ENCODE data around the gene INTS2.
A peak's percentile ranks its signal among the peaks of the same experiment; 100 is the strongest.
"Not testable (repeated sequence)": the region's sequence is repeated elsewhere in the genome, so short reads cannot be mapped to it uniquely, and the experiment has no call there.

The INTS2 gene

DNA sequence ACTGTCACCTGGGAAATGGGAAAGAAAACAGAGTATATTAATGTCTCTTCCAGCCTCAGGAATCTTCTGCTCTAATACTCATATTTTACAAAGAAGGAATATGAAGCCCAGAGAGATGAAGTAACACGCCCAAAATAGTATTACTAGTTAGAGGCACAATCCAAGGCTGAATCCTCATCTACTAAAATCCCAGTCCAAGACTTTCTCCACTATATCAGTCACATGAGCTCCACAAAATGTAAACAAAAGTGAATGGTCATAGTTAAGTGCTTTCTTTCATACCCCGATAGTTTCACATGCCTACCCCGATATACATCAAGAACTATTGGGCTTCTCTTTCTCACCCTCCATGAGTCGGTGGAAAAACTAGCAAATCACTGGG is 965 bp downstream of the INTS2 start:
- no peaks in the 10 kb centered on the region for H3K9me3 Mint-ChIP-seq
- no peak for DNase-seq
- peaks cover 19% of the 10 kb centered on the region for H3K4me1 Mint-ChIP-seq (ENCODE audit: low read depth)

DNA sequence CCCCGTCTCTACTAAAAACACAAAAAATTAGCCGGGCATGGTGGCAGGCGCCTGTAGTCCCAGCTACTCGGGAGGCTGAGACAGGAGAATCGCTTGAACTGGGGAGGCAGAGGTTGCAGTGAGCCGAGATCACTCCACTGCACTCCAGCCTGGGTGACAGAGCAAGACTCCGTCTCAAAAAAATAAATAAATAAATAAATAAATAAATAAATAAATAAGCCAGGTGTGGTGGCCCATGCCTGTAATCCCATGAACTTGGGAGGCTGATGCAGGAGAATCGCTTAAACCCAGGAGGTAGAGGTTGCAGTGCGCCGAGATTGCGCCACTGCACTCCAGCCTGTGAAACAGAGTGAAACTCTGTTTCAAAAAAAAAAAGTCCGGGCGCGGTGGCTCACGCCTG is 12.6 kb downstream of the INTS2 start:
- not testable (repeated sequence) for H3K9me3 Mint-ChIP-seq; H3K4me1 Mint-ChIP-seq (ENCODE audit: low read depth); H3K27me3 Mint-ChIP-seq; H3K27ac Mint-ChIP-seq; H3K4me3 Mint-ChIP-seq; DNase-seq
- peaks cover 69% of the 10 kb centered on the region for H3K36me3 Mint-ChIP-seq (ENCODE audit: low read depth)

More for the DNA sequence above, 965 bp downstream of the INTS2 start:
- H3K36me3 Mint-ChIP-seq (ENCODE audit: low read depth) = peaks cover 48% of the 10 kb centered on the region
- peak overlapping the region; percentile 94 for H3K27ac Mint-ChIP-seq
- peak overlapping the region; percentile 87 for H3K4me3 Mint-ChIP-seq
- peaks cover 3% of the 10 kb centered on the region for H3K27me3 Mint-ChIP-seq

GRCh38 chr17:61908292-61909037 is 19.3 kb downstream of the INTS2 start:
- DNase-seq = no peak
- H3K4me3 Mint-ChIP-seq = no peak overlapping the region
- no peak overlapping the region for H3K27ac Mint-ChIP-seq
- no peaks in the 10 kb centered on the region for H3K9me3 Mint-ChIP-seq
- H3K4me1 Mint-ChIP-seq (ENCODE audit: low read depth) = peaks cover 5% of the 10 kb centered on the region
- H3K36me3 Mint-ChIP-seq (ENCODE audit: low read depth) = peaks cover 72% of the 10 kb centered on the region
- no peaks in the 10 kb centered on the region for H3K27me3 Mint-ChIP-seq

DNA sequence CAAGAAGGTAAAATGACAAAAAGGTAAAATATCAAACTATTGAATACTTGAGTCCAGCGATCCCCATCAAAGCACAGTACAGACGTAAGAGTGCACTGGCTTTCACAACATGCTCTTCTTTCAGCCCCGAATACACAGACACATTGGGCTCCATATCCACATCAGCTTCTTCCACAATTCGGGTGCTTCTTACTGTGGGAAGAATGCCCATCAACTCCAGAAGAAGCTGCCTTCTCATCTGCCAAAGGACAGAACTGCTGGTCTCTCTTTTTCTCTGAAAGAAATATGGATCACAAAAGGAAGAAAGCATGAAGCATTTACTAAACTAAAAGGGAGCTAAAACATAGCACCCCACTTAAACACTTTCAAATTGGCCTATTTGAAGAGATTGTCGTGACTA is 20.4 kb downstream of the INTS2 start:
- H3K27ac Mint-ChIP-seq = no peak overlapping the region
- no peak overlapping the region for H3K4me3 Mint-ChIP-seq
- H3K36me3 Mint-ChIP-seq (ENCODE audit: low read depth) = peaks cover 80% of the 10 kb centered on the region
- peaks cover 5% of the 10 kb centered on the region for H3K4me1 Mint-ChIP-seq (ENCODE audit: low read depth)
- H3K27me3 Mint-ChIP-seq = no peaks in the 10 kb centered on the region
- no peak for DNase-seq
- H3K9me3 Mint-ChIP-seq = no peaks in the 10 kb centered on the region

GRCh38 chr17:61904094-61904710 is 23.6 kb downstream of the INTS2 start:
- Mint-ChIP-seq H3K4me1 (ENCODE audit: low read depth) (peaks cover 5% of the 10 kb centered on the region), H3K36me3 (ENCODE audit: low read depth) (peaks cover 83% of the 10 kb centered on the region), H3K27ac (peak overlapping the region; percentile 68)

GRCh38 chr17:61903251-61903650 is 24.5 kb downstream of the INTS2 start:
- Mint-ChIP-seq H3K27ac (no peak overlapping the region), H3K27me3 (no peaks in the 10 kb centered on the region), H3K4me3 (no peak overlapping the region)

More at GRCh38 chr17:61904094-61904710, 23.6 kb downstream of the INTS2 start:
- no peak for DNase-seq
- H3K9me3 Mint-ChIP-seq = no peaks in the 10 kb centered on the region
- no peaks in the 10 kb centered on the region for H3K27me3 Mint-ChIP-seq
- H3K4me3 Mint-ChIP-seq = peak overlapping the region; percentile 49

DNA sequence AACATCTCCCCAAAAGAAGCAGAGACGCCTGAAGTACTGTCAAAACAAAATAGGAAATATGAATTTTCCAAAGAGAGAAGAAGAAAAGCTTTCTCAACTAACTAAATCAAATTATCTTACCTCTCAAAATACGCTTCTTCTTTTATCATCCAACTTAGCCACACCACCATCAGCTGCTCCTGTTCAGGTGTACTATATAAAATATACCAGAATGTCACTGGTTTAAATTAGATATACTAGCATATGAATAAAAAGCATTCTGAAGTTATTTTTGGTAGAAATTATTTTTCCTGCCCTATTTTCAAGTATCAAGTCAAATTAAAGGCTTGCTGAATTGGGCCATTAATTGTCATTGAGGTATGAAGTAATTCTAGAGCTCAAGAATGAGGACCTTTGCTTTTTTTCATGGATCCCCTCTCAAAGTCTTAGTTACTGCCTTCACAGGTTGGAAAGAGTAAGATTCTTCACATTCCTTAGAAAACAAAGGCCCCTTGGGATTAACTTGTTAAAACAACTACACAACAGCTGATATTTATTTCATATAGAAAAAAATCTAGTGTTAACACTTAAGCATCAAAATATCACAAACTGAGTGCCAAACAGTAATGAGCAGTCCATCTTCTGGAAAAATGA is 30.1 kb downstream of the INTS2 start:
- H3K9me3 Mint-ChIP-seq = no peaks in the 10 kb centered on the region
- no peaks in the 10 kb centered on the region for H3K4me1 Mint-ChIP-seq (ENCODE audit: low read depth)
- peaks cover 82% of the 10 kb centered on the region for H3K36me3 Mint-ChIP-seq (ENCODE audit: low read depth)

More at GRCh38 chr17:61903251-61903650, 24.5 kb downstream of the INTS2 start:
- Mint-ChIP-seq H3K36me3 (ENCODE audit: low read depth) (peaks cover 87% of the 10 kb centered on the region), H3K9me3 (no peaks in the 10 kb centered on the region), H3K4me1 (ENCODE audit: low read depth) (peaks cover 5% of the 10 kb centered on the region)
- no peak for DNase-seq

DNA sequence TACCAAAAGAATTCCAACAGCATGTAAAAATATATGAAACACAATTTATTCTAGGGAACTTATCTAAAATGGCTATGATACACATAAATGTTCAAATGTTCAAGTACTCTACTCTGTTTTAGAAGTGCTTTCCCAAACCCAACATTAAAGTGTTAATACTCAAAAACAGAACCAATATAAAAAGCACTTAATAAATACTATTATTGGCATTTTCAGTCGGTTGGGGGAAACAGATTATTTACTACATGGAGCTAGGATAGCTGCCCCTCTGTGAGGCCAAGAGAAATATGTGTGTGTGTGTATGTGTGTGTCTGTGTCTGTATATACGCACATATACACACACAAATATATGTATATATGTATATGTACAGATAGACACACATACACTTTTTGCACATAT is 32.4 kb downstream of the INTS2 start:
- peaks cover 79% of the 10 kb centered on the region for H3K36me3 Mint-ChIP-seq (ENCODE audit: low read depth)
- no peak overlapping the region for H3K27ac Mint-ChIP-seq
- no peaks in the 10 kb centered on the region for H3K27me3 Mint-ChIP-seq
- H3K4me1 Mint-ChIP-seq (ENCODE audit: low read depth) = no peaks in the 10 kb centered on the region
- DNase-seq = no peak
- no peak overlapping the region for H3K4me3 Mint-ChIP-seq
- no peaks in the 10 kb centered on the region for H3K9me3 Mint-ChIP-seq

More for the DNA sequence above, 30.1 kb downstream of the INTS2 start:
- no peaks in the 10 kb centered on the region for H3K27me3 Mint-ChIP-seq
- H3K27ac Mint-ChIP-seq = no peak overlapping the region
- no peak for DNase-seq
- H3K4me3 Mint-ChIP-seq = no peak overlapping the region

DNA sequence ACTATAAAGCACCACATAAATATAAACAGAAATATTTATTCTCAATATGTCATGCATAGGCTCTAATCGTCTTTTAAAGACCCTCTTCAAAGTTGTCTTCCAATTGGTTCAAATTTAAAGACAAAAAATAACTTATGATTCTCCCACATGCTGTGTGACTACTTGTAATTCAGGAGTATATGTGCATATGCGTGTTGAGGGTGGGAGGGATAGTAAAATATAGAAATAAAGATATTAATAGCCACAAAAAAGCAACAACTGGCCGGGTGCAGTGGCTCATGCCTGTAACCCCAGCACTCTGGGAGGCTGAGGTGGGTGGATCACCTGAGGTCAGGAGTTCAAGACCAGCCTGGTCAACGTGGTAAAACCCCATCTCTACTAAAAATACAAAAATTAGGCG is 33.5 kb downstream of the INTS2 start:
- not testable (repeated sequence) for H3K9me3 Mint-ChIP-seq; H3K4me1 Mint-ChIP-seq (ENCODE audit: low read depth); H3K27ac Mint-ChIP-seq; DNase-seq; H3K4me3 Mint-ChIP-seq; H3K27me3 Mint-ChIP-seq
- peaks cover 80% of the 10 kb centered on the region for H3K36me3 Mint-ChIP-seq (ENCODE audit: low read depth)

- not testable (repeated sequence) for DNase-seq; H3K27me3 Mint-ChIP-seq; H3K9me3 Mint-ChIP-seq; H3K4me1 Mint-ChIP-seq (ENCODE audit: low read depth); H3K4me3 Mint-ChIP-seq; H3K27ac Mint-ChIP-seq
- H3K36me3 Mint-ChIP-seq (ENCODE audit: low read depth) = peaks cover 80% of the 10 kb centered on the region
These were observed 40.0 kb downstream of the INTS2 start for GRCh38 chr17:61887733-61888132.

DNA sequence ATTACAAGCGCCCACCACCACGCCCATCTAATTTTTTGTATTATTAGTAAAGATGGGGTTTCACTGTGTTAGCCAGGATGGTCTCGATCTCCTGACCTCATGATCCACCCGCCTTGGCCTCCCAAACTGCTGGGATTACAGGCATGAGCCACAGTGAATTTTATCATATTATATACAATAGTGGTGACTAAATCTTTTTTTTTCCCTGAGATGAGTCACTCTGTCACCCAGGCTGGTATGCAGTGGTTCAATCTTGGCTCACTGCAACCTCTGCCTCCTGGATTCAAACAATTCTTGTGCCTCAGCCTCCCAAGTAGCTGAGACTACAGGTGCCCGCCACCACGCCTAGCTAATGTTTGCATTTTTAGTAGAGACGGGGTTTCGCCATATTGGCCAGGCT is 41.9 kb downstream of the INTS2 start:
- not testable (repeated sequence) for DNase-seq; H3K9me3 Mint-ChIP-seq; H3K27me3 Mint-ChIP-seq; H3K27ac Mint-ChIP-seq; H3K4me1 Mint-ChIP-seq (ENCODE audit: low read depth); H3K4me3 Mint-ChIP-seq
- H3K36me3 Mint-ChIP-seq (ENCODE audit: low read depth) = peaks cover 84% of the 10 kb centered on the region

DNA sequence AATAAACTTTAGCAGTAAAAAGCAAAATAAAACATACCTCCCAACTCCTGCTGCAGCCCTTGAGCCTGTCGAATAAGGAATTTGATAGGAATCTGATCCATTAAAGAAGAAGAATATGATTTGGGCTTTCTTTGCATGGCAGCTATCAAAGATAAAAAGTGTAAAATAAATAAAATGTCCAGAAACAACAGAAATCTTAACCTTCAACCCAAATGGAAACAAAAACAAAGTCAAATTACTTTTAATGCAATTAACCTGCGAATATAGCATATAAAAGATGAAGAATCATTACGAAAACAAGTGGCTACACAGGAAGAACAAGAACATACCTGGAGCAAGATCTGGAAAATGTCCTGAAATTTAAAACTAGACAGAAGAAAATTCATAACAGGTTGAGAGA is 42.9 kb downstream of the INTS2 start:
- peaks cover 82% of the 10 kb centered on the region for H3K36me3 Mint-ChIP-seq (ENCODE audit: low read depth)

GRCh38 chr17:61880589-61881102 is 47.1 kb downstream of the INTS2 start:
- H3K36me3 Mint-ChIP-seq (ENCODE audit: low read depth) = peaks cover 84% of the 10 kb centered on the region

More for the DNA sequence above, 42.9 kb downstream of the INTS2 start:
- Mint-ChIP-seq H3K27ac (no peak overlapping the region), H3K9me3 (no peaks in the 10 kb centered on the region), H3K4me3 (no peak overlapping the region), H3K4me1 (ENCODE audit: low read depth) (no peaks in the 10 kb centered on the region), H3K27me3 (no peaks in the 10 kb centered on the region)
- no peak for DNase-seq

DNA sequence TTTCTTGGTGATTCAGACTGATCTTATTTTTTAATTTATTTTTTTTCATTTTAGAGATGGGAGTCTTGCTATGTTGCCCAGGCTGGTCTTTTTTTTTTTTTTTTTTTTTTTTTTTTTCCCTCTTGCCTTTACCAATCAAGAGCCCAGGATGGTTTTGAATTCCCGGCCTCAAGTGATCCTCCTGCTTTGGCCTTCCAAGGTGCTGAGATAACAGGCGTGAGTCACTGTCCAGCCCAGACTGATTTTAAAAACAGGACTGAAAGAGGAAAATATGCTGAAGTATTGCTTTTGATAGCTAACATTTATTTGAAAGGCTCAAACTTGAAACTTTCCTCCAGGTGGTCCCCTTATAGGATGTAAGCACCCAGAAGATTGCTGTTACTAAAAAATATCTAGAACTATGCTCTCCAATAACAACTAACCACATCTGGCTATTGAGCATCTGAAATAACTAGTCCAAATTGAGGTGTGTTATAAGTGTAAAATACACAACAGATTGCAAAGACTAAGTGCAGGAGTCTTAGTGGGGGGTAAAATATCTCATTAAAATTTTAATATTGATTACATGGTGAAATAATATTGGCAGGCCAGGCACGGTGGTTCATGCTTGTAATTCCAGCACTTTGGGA is 48.7 kb downstream of the INTS2 start:
- no peak overlapping the region for H3K27ac Mint-ChIP-seq
- no peak overlapping the region for H3K4me3 Mint-ChIP-seq
- DNase-seq = no peak
- H3K9me3 Mint-ChIP-seq = no peaks in the 10 kb centered on the region
- peaks cover 4% of the 10 kb centered on the region for H3K4me1 Mint-ChIP-seq (ENCODE audit: low read depth)
- peaks cover 85% of the 10 kb centered on the region for H3K36me3 Mint-ChIP-seq (ENCODE audit: low read depth)
- H3K27me3 Mint-ChIP-seq = no peaks in the 10 kb centered on the region

More at GRCh38 chr17:61880589-61881102, 47.1 kb downstream of the INTS2 start:
- H3K4me1 Mint-ChIP-seq (ENCODE audit: low read depth) = no peaks in the 10 kb centered on the region
- DNase-seq = no peak
- no peaks in the 10 kb centered on the region for H3K27me3 Mint-ChIP-seq
- H3K9me3 Mint-ChIP-seq = no peaks in the 10 kb centered on the region
- no peak overlapping the region for H3K27ac Mint-ChIP-seq
- H3K4me3 Mint-ChIP-seq = no peak overlapping the region

All from activated T-cell treated with anti-CD3 and anti-CD28 coated beads, Interleukin-2, amount 50 U/mL, for 24 hours (primary cell).